T47D (cell line): Measurements from ENCODE around the gene TSPAN16.

ENCODE experiments used
- DNase-seq, 2 experiments: peaks; one replicate each; pipeline versions ENCODE4 v3.0.0 to v3.0.0-alpha.2; 2011 to 2012; ENCODE audit warnings: low read depth in 1 of 2, low spot score in 1 of 2
- JUND ChIP-seq: IDR thresholded peaks from 2 replicates; pipeline ENCODE4 v1.6.1; 2012; ENCODE audit warnings: low read depth
- in situ Hi-C: cut with HindIII; loops from 2 replicates; pipeline ENCODE4 v1.10.0; 2016; ENCODE audit warnings: low sequenced_read_pairs, low pct_unique_long_range_greater_than_20kb

Gene TSPAN16

GRCh38 chr19:11279505-11280236 lies 16.3 kb upstream of the TSPAN16 start:
- in situ Hi-C loops: no loop called here
- no peak for DNase-seq
- TF ChIP-seq JUND: no peak

GRCh38 chr19:11281356-11282049 lies 14.5 kb upstream of the TSPAN16 start:
- in situ Hi-C loops: no loop called here
- DNase-seq: no peak
- TF ChIP-seq JUND: no peak

DNA sequence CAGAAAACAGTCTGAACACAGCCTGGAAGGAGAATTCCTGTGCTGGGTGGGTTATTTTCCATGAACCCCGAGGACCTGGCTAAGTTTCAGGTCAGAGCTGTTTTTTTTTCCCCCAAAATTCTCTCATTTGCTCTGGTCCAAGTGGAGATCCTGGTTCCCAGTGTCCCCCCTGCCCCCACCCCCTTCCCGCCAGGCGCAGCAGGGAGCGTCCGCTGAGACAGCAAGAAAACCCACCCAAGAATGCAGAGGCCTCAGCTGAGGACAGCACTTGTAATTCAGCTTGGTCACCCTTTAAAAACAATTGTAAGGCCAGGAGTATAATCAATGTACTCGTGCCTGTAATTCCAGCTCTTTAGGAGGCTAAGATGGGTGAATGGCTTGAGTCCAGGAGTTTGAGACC lies 11.4 kb upstream of the TSPAN16 start:
- no peak for TF ChIP-seq JUND
- DNase-seq: no peak
- in situ Hi-C loops: no loop called here

- in situ Hi-C loops: no loop called here
- no peak for TF ChIP-seq JUND
- DNase-seq: no peak
Measured at GRCh38 chr19:11286312-11286974, 9.5 kb upstream of the TSPAN16 start.

DNA sequence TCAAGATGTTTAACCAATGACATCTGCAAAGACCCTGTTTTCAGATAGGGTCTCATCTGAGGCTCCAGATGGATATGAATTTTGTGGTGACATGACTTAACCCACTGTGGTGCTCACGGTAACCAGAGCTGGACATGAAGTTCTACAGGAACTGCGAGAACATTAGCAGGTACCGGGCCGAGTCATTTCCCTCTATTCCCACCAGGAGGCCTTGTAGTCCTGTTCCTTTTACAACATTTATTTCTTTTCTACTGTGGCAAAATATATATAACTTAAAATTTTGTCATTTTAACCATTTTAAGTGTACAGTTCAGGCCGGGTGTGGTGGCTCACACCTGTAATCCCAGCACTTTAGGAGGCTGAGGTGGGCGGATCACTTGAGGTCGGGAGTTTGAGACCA lies 7.6 kb upstream of the TSPAN16 start:
- DNase-seq: peak in 1 of 2 experiments; percentile 47
- TF ChIP-seq JUND: no peak
- in situ Hi-C loops: no loop called here

DNA sequence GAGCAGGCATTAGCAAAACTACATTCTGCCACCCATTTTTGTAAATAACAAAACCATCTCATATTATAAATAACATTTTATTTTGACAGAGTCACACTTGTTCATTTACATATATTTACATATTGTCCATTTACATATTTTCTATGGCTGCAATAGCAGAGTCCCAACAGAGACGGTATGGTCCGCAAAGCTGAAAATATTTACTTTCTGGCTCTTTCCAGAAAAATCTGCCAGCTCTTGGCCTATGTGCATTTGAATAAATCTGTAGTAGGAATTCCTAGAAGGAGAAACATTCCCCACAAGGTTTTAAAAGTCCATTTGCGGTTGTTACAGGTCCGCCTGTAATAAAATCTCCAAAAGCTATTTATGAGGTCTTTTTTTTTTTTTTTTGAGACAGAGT lies 5.7 kb upstream of the TSPAN16 start:
- in situ Hi-C loops: no loop called here
- no peak for TF ChIP-seq JUND
- no peak for DNase-seq

GRCh38 chr19:11291415-11291814 lies 4.5 kb upstream of the TSPAN16 start:
- TF ChIP-seq JUND: no peak
- in situ Hi-C loops: no loop called here
- DNase-seq: no peak

DNA sequence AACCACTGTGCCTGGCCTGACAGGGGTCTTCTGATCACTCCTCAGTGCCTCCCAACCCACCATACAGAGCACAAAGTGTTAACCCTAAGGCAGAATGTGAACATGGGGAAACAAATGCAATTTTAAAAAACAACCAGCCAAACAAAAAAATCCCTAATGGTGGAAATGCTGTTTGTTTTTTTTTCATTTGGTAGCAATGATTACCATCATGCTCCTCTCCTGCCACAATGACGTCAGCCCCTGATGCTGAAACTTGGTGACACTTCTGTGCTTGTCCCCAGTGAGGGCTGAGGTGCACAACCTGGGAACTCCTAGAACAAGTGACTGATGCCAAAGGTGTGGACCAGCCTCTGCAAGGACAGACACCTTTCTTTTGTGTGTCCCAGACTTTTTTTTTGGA lies 4.0 kb upstream of the TSPAN16 start:
- DNase-seq: no peak
- TF ChIP-seq JUND: no peak
- in situ Hi-C loops: no loop called here

DNA sequence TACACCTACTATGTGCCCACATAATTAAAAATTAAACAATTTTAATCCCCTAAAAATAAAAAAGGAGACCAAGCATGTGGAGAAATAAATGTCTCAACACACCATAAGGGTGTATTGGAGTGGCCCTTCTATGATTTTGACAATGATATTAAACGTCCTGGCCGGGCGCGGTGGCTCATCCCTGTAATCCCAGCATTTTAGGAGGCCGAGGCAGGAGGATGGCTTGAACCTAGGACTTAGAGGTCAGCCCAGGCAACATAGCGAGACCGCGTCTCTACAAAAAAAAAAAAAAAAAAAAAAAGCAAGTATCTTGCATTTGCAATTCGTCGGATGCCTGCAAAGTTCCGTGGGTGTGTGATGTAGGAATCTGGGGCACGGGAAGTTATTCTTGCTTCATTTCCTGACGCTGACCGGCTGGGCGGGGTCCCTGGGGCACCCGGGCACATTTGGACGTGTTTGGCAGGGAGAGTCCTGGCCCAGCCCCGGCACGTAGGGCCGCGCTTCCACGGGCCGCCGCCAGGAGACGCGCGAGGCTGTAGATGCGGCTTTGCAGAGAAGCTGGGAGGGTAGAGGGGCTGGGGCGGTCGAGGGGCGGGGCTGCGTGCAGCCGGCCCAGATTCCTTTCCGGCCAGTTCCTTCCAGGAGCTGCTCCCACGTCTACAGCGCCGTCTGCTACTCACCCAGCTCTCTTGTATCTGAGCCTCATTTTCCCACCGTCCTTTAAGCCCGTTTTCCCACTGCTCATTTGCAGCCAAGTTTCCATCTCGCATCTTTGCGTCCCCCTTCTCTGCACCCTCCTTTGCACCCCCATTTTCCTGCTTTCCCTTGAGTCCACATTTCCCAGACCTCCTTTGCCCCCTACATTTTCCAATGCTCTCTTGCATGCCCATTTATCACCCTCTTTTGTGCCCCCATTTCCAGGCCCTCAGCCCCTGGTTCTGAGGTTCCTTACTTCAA lies 2.2 kb upstream of the TSPAN16 start:
- no peak for TF ChIP-seq JUND
- in situ Hi-C loops: no loop called here
- DNase-seq: peak; percentile 75 to 92

GRCh38 chr19:11295180-11295579 lies 780 bp upstream of the TSPAN16 start:
- no peak for DNase-seq
- in situ Hi-C loops: no loop called here
- no peak for TF ChIP-seq JUND

GRCh38 chr19:11296264-11296663 lies 304 bp downstream of the TSPAN16 start:
- no peak for TF ChIP-seq JUND
- in situ Hi-C loops: no loop called here
- DNase-seq: no peak

DNA sequence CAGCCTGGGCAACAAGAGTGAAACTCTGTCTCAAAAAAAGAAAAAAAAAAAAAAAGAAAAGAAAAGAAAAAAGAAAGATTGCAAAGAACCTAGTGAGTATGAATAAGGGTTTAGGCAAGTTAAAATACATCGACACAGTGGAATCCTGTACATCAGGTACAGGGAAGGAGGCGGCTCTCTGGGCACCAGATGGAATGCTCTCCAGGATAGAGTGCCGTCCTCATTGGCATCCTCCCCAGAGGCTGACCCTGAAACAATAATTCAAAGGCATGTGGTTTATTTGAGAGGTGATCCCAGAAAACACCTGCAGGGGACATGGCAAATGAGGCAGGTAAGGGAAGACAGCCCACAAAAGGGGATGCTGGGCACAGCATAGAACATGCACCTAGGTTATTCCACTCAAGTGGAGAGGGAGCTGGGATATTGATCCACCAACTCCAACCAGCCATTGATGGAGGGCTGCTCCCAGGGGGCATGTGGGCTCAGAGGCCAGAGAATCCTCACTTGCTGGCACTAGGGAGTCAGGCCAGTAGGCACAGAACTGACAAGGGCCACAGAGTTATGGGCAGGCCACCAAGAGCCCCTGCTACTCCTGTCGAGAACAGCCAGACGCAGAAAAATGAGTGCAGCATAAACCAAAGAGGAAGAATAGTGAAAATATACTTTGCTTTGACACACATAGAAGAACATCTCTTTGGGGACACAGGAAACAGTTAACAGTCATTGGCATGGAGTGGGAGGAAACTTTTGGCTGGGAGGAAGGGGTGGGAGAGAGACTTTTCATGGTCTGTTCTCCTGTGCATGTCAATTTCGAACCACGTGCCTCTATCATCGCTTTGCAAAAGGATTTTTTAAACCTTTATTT lies 4.2 kb downstream of the TSPAN16 start:
- DNase-seq: no peak
- in situ Hi-C loops: no loop called here
- no peak for TF ChIP-seq JUND
